Activated T-cell treated with anti-CD3 and anti-CD28 coated beads for 48 hours (primary cell): ENCODE measurements around the gene CABLES1.
"Not testable (repeated sequence)": the region's sequence is repeated elsewhere in the genome, so short reads cannot be mapped to it uniquely, and the experiment has no call there.

Experiments used
- DNase-seq: peaks from one replicate; pipeline ENCODE4 v3.0.0-alpha.2; 2020; ENCODE audit warnings: low read depth

Gene CABLES1

GRCh38 chr18:23142251-23142929, 7.1 kb downstream of the CABLES1 start:
- no peak for DNase-seq

DNA sequence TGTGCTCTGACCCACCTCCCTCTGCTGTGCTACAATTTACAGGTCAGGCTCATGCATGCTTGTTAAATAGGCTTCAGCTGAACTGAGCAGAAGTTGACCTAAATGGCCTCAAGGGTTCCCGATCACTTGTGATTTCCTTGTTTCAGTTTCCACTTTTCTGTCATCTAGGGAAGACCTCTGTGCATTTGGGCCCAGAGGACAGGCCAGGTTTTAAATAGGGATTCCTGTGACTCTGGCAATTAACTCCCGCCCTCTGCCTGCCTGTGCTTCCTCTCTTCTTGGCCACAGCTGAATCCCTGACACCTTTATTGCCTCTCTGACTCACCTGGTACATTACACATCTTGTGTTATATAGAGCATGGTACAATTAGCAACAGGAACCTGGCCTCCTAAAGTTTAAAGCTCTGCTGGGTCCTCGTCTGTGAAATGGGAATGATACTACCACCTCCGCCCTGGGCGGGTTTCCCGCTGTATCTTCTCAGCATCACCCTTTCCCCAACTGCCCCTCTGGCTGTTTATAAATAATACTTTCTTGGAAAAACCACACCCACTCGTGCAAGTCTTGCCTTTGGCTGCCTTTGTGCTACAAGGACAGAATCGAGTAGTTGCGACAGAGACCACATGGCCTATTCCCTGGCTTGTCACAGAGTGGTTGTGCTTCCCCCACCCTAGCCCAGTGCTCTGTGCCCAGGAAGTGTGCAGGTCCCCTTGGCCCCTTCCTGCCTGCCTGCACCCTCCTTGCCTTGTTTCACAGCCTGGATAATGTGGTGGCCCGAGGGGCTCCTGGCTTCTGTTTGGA, 7.9 kb downstream of the CABLES1 start:
- no peak for DNase-seq

DNA sequence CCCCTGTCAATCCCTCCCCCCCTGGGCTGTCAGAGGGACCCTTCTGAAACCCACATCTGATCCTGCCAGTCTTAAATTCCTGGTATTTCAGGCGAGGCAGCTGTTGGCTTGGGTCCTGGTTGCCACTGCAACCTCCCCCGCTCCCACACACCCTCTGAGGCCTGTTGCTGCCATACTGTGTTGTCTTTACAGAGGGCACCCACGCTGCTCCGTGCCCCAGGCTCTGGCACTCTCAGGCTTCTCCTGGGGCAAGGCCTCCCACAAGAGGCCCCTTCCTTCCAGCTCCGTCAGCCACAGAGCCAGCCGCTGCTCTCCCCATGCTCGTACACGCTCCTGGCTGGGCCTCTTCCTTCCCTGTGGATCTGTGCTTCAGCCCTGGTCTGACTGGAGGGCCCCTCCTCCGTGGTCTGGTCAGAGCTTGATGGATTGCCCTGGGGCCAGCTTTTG, 8.6 kb downstream of the CABLES1 start:
- no peak for DNase-seq

DNA sequence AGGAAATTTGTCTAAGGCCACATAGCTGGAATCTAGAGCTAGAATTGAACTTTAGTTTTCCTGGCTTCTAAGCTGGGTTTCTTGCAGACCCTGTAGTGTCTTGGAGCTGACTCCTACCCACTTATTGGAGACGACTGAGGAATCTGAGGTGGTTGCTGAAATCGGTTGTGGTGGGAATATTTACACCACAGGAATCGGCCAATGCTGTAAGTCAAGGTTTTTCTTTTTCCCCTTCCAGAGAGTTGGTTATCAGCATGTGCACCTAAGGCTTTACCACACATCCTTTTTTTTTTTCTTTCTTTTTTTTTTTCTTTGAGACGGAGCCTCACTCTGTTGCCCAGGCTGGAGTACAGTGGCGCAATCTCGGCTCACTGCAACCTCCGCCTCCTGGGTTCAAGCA, 9.4 kb downstream of the CABLES1 start:
- DNase-seq = no peak

- DNase-seq = no peak
Observed at GRCh38 chr18:23145621-23146020, 10.3 kb downstream of the CABLES1 start.

DNA sequence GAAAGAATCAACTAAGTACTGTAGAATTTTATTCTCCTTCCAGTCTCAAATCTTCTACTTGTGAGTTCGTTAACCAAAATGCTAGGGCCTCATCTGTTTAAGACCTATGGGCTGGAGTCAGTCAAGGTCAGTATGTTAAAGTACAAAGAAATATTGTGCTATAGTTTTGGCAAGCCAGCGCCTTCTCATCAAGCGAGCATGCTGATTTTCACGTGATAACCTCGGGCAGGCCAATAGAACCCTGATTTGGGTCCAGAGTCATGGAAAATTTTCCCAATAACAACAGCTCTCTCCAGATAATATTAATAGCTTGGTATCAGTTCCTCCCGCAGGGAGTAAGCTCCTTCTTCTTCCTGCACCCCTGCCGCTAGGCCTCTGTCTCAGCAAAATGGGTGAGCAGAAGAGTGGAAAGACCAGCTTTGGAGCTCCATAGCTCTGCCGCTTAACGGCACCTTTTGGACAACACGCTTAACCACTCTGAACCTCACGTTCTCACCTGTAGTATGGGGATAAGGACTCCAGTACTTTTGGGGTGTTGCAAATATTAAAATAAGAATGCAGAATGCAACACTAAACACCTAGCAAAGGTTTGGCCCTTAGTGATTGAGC, 11.7 kb downstream of the CABLES1 start:
- DNase-seq = no peak

GRCh38 chr18:23148382-23148781, 13.1 kb downstream of the CABLES1 start:
- no peak for DNase-seq

GRCh38 chr18:23149570-23149969, 14.3 kb downstream of the CABLES1 start:
- DNase-seq = no peak

DNA sequence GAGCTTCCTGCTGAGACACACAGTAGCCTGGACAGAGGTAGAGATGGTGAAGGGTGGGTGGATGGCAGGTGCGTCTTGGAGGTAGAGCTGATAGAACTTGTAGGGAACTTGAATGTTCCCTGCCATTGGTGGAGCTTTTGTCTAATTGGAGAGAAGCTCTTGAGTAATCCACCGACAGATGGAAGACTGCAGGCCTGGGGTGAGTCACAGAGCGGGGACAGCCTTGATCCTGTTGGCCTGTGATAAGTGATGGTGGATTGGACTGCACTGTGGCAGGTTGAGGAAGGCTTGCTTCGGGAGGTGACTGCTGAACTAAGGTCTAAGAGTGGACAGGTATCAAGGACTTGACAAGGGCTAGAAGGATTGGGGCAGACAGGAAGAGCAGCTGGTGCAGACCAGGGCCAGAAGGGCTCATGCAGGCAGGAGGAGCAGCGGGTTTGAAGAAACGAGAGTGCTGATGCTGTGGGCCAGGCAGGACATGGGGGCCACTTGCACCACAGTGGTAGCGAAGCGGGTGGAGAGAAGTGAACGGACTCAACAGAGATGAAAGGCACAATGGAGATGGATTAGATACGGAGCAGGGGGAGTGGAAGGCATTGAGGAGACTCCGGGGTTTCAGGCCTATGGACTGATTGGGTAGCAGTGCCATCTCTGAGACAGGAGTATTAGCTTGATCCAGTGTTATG, 16.3 kb downstream of the CABLES1 start:
- DNase-seq = no peak

DNA sequence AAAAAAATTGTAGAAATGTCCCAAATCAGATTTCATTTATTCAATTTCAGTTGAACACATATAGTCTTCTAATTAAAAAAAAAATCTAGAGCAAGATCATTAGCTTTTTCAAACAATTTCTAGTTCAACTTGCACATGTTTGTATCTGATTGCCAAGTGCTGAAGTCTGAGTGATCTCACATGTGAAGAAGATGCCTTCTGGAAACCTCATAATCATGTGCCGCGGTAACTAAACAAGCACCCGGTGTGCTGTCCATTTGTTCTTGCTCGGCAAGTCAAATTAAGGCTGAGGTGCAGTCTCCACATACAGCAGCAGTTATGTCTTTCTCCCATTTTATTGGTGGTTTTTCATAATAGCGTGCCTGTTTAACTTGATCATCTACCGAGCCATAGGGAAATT, 18.7 kb downstream of the CABLES1 start:
- DNase-seq = no peak

- no peak for DNase-seq
Observed at GRCh38 chr18:23154823-23155500, 19.7 kb downstream of the CABLES1 start.

DNA sequence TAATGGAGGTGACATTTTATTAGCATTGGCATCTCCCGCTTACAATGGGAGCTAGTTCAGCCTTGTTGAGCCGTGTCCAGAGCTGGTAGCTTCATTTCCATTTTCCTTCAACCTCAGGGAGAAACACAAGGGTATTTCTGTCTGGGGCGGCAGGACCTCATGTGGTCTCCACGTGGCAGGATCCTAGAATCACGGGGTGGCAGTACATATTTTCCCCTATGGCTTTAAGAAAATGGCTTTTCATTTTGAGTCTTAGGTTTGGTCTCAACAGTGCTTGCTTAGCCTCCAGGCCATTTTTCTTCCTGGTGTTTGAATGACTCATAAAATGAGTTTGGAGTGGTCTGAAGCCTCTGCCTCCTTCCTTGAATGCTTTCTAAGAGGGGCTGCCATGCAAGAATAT, 20.3 kb downstream of the CABLES1 start:
- no peak for DNase-seq

DNA sequence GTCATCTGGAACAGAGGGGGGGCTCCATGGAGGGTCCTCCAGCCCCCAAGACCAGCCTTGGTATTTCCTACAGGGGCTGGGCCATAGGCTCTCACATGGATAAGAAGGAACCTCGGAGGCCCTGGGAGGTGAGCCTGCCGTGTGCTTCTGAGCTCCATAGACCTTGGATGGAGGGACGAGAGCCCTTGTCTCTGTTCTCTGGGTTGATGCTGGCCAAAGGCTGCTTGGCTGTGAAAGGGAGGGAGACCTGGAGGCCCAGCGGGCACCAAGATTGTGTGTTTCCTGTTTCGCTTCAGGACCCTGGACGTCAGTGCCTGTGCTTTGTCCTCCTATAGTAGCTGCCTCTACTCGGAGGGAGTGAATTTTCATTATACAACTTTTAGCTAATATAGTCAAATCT, 20.8 kb downstream of the CABLES1 start:
- no peak for DNase-seq

- DNase-seq = no peak
Observed at GRCh38 chr18:23158058-23158457, 22.8 kb downstream of the CABLES1 start.

DNA sequence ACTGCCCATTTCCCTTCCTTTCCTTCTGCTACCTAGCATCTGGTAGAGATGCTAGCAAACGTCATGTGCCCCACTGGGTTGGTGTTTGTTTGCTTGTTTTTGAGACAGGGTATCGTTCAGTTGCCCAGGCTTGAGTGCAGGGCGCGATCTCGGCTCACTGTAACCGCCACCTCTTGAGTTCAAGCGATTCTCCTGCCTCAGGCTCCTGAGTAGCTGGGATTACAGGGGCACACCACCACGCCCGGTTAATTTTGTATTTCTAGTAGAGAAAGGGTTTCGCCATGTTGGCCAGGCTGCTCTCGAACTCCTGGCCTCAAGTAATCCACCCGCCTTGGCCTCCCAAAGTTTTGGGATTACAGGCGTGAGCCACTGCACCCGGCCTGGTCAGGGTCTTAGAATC, 23.6 kb downstream of the CABLES1 start:
- DNase-seq = not testable (repeated sequence)

- no peak for DNase-seq
Observed at GRCh38 chr18:23159344-23159743, 24.1 kb downstream of the CABLES1 start.

GRCh38 chr18:23162473-23162872, 27.2 kb downstream of the CABLES1 start:
- no peak for DNase-seq

DNA sequence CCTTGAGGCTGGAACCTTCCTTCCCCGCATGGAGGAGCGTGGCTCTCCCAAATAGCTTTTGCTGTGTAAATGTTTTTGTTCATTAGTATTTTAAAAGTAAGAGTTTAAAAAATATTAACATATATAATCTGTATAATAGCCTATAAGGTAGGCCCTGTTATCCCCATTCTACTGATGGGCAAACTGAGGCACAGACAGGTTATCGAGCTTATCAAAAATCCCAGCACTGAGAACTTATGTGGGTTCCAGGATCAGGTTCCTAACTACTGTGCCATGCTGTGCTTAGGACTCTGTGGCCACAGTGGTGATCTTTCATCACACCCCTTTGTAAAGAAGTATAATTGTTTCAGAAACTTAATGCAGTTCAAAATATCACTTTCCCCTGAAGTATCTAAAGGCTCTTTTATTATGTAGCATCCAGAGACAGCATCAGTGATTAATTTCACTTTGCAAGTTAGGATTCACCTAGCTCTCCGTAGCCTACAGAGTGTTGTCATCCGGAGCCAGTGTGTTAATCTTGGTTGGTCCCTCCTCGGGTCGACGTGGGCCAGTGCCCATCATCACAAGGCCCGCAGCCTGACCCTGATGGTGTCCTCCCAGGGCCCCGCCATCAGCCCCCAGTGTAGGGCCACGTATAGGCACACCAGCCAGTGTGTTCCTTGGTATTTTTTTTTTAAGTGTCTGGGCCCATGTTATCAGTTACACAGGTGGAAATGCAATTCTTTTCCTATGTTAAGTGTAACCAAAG, 28.7 kb downstream of the CABLES1 start:
- DNase-seq = no peak

GRCh38 chr18:23165271-23166068, 30.2 kb downstream of the CABLES1 start:
- no peak for DNase-seq

GRCh38 chr18:23166891-23167541, 31.7 kb downstream of the CABLES1 start:
- no peak for DNase-seq
